IMR-90 (cell line): ENCODE measurements around the gene SLC25A25. TPM values are rescaled to one million over a fixed set of nuclear protein-coding genes. Genes with fewer than 3 reads are reported as not detected.
A peak's percentile ranks its signal among the peaks of the same experiment; 100 is the strongest.

Experiments
- ATAC-seq: fragments of 200-7000 bp; cut with Tn5 transposase; 2 replicates; pipeline ENCODE4 v1.9.1; 2020; ENCODE audit warnings: low read depth, mild to moderate bottlenecking, moderate library complexity
- BruUV-seq: library from RNA; stranded (reverse); fragments of 400-500 nt; replicated peaks from 2 replicates; lab custom pipeline; 2021; lab: Mats Ljungman, UMichigan
- CTCF ChIA-PET: fragments of 300-600 bp; formaldehyde crosslinking; extraction: SDS; loops from one replicate; lab custom pipeline; 2021; ENCODE audit warnings: antibody characterized with exemption; lab: Yijun Ruan, JAX
- POLR2A ChIA-PET: fragments of 300-600 bp; sonication (Branson Sonifier 250); formaldehyde crosslinking; loops from one replicate; lab custom pipeline; 2022; ENCODE audit warnings: antibody characterized with exemption; ENCODE audit not compliant: unreplicated experiment; lab: Charles Lee
- DNase-seq: peaks from one replicate; pipeline ENCODE4 v3.0.0; 2013
- H2AFZ ChIP-seq: replicated peaks from 2 replicates; pipeline ENCODE3; 2013; ENCODE audit warnings: low read length, mild to moderate bottlenecking; ENCODE audit not compliant: poor library complexity
- H2AK5ac ChIP-seq: 2 replicates; pipeline ENCODE4 v1.6.1; 2013; ENCODE audit warnings: low read depth, low read length, inconsistent platforms
- H2AK9ac ChIP-seq: replicated peaks from 2 replicates; pipeline ENCODE3; 2013; ENCODE audit warnings: mild to moderate bottlenecking, low read depth, low read length, moderate library complexity; ENCODE audit not compliant: poor library complexity
- H2BK120ac ChIP-seq: 2 replicates; pipeline ENCODE4 v1.6.1; 2013; ENCODE audit warnings: low read depth, low read length, inconsistent platforms
- H2BK15ac ChIP-seq: 3 replicates; pipeline ENCODE4 v1.6.1; 2013; ENCODE audit warnings: low read depth, low read length, inconsistent platforms
- H2BK20ac ChIP-seq: 2 replicates; pipeline ENCODE4 v1.6.1; 2013; ENCODE audit warnings: low read depth, mild to moderate bottlenecking, inconsistent platforms, low read length, moderate library complexity
- H2BK5ac ChIP-seq: 2 replicates; pipeline ENCODE4 v1.6.1; 2013; ENCODE audit warnings: mild to moderate bottlenecking, low read depth, low read length, inconsistent platforms; ENCODE audit not compliant: poor library complexity, severe bottlenecking
- H3K14ac ChIP-seq: replicated peaks from 2 replicates; pipeline ENCODE4 v1.6.1; 2013; ENCODE audit warnings: low read depth, low read length, inconsistent platforms
- H3K18ac ChIP-seq: 2 replicates; pipeline ENCODE4 v1.6.1; 2013; ENCODE audit warnings: low read depth, low read length, control low read depth
- H3K23ac ChIP-seq: 2 replicates; pipeline ENCODE4 v1.6.1; 2013; ENCODE audit warnings: low read depth, low read length, inconsistent platforms
- H3K27ac ChIP-seq: 2 replicates; pipeline ENCODE4 v1.5.1; 2013; ENCODE audit warnings: mild to moderate bottlenecking, control low read depth, low read length; ENCODE audit not compliant: insufficient read depth
- H3K27me3 ChIP-seq: 2 replicates; pipeline ENCODE4 v1.6.1; 2013; ENCODE audit warnings: low read length; ENCODE audit not compliant: control insufficient read depth, insufficient read depth
- H3K36me3 ChIP-seq: 2 replicates; pipeline ENCODE4 v1.6.1; 2013; ENCODE audit warnings: low read length, mixed read lengths; ENCODE audit not compliant: control insufficient read depth, insufficient read depth
- H3K4ac ChIP-seq: 2 replicates; pipeline ENCODE4 v1.6.1; 2013; ENCODE audit warnings: low read depth, low read length, inconsistent platforms
- H3K4me1 ChIP-seq: 2 replicates; pipeline ENCODE4 v1.6.1; 2013; ENCODE audit warnings: low read length, mixed read lengths; ENCODE audit not compliant: control insufficient read depth, insufficient read depth
- H3K4me2 ChIP-seq: 2 replicates; pipeline ENCODE4 v1.6.1; 2013; ENCODE audit warnings: low read depth, mild to moderate bottlenecking, control low read depth, low read length, moderate library complexity
- H3K4me3 ChIP-seq: 2 replicates; pipeline ENCODE4 v1.5.1; 2013; ENCODE audit warnings: low read depth, mild to moderate bottlenecking, control low read depth, low read length, moderate library complexity; ENCODE audit not compliant: insufficient read depth
- H3K56ac ChIP-seq: 2 replicates; pipeline ENCODE4 v1.6.1; 2013; ENCODE audit warnings: low read length, inconsistent platforms; ENCODE audit not compliant: insufficient read depth; ENCODE audit errors: extremely low read depth
- H3K79me1 ChIP-seq, 2 experiments: 2 replicates each; pipeline ENCODE4 v1.6.1; 2013; ENCODE audit warnings: low read length in 2 of 2, inconsistent platforms in 1 of 2, low read depth in 1 of 2
- H3K9ac ChIP-seq: 2 replicates; pipeline ENCODE4 v1.6.1; 2013; ENCODE audit warnings: low read depth, low read length, control low read depth
- H3K9me1 ChIP-seq: 2 replicates; pipeline ENCODE4 v1.6.1; 2013; ENCODE audit warnings: low read length, inconsistent platforms; ENCODE audit not compliant: insufficient read depth
- H3K9me3 ChIP-seq: 2 replicates; pipeline ENCODE4 v1.6.1; 2013; ENCODE audit warnings: low read length; ENCODE audit not compliant: control insufficient read depth, insufficient read depth
- H4K20me1 ChIP-seq: 2 replicates; pipeline ENCODE4 v1.6.1; 2013; ENCODE audit warnings: low read length, inconsistent platforms; ENCODE audit not compliant: insufficient read depth
- H4K5ac ChIP-seq: 2 replicates; pipeline ENCODE4 v1.6.1; 2013; ENCODE audit warnings: mild to moderate bottlenecking, low read depth, low read length, control low read depth
- H4K8ac ChIP-seq, 2 experiments: 2 replicates each; pipeline ENCODE4 v1.6.1; 2013; ENCODE audit warnings: low read depth in 2 of 2, low read length in 2 of 2, control low read depth in 1 of 2, inconsistent platforms in 1 of 2
- H4K91ac ChIP-seq: 2 replicates; pipeline ENCODE4 v1.6.1; 2013; ENCODE audit warnings: low read depth, low read length, inconsistent platforms; ENCODE audit not compliant: insufficient read depth
- BHLHE40 ChIP-seq: fragments of 150-350 bp; IDR thresholded peaks from 2 replicates; pipeline ENCODE4 v1.6.1; 2016; ENCODE audit warnings: mild to moderate bottlenecking, low read depth, low read length
- CEBPB ChIP-seq: IDR thresholded peaks from 2 replicates; pipeline ENCODE4 v1.6.1; 2012; ENCODE audit warnings: low read depth, low read length, improper control_type of control experiment
- CHD1 ChIP-seq: IDR thresholded peaks from 2 replicates; pipeline ENCODE4 v1.6.1; 2012; ENCODE audit warnings: low read depth, low read length, improper control_type of control experiment
- FOS ChIP-seq: fragments of 150-350 bp; IDR thresholded peaks from 2 replicates; pipeline ENCODE4 v1.6.1; 2016; ENCODE audit warnings: low read depth, low read length
- MAFK ChIP-seq: IDR thresholded peaks from 2 replicates; pipeline ENCODE4 v1.6.1; 2012; ENCODE audit warnings: low read depth, low read length, improper control_type of control experiment
- MXI1 ChIP-seq: IDR thresholded peaks from 2 replicates; pipeline ENCODE4 v1.6.1; 2012; ENCODE audit warnings: low read depth, mild to moderate bottlenecking, low read length, moderate library complexity, borderline replicate concordance
- POLR2A ChIP-seq: IDR thresholded peaks from 2 replicates; pipeline ENCODE4 v1.6.1; 2012; ENCODE audit warnings: mild to moderate bottlenecking, low read depth, low read length
- RCOR1 ChIP-seq: IDR thresholded peaks from 2 replicates; pipeline ENCODE4 v1.6.1; 2012; ENCODE audit warnings: mild to moderate bottlenecking, low read length, improper control_type of control experiment; ENCODE audit not compliant: insufficient replicate concordance
- SMC3 ChIP-seq: fragments of 150-350 bp; IDR thresholded peaks from 2 replicates; pipeline ENCODE4 v1.6.1; 2016; ENCODE audit warnings: low read depth, mild to moderate bottlenecking, antibody characterized with exemption, low read length, moderate library complexity
- USF2 ChIP-seq: fragments of 150-350 bp; IDR thresholded peaks from 2 replicates; pipeline ENCODE4 v1.6.1; 2017; ENCODE audit warnings: mild to moderate bottlenecking, antibody characterized with exemption, low read length, low read depth
- WGBS, 2 experiments: methylation state at CpG; one replicate each; pipeline versions ENCODE4 v1.1.5 to v1.1.7; 2013; ENCODE audit warnings: missing lambda C conversion rate in 2 of 2; ENCODE audit not compliant: insufficient read length in 1 of 2; ENCODE audit errors: extremely low coverage in 2 of 2; 5-methylcytosine and 5-hydroxymethylcytosine counted together
- dilution Hi-C: fragments of 300-500 bp; cut with HindIII; formaldehyde crosslinking; loops from one replicate; pipeline ENCODE4 v1.14.3; 2018; ENCODE audit warnings: low sequenced_read_pairs; ENCODE audit not compliant: unreplicated experiment
- in situ Hi-C: fragments of 300-500 bp; cut with MboI; formaldehyde crosslinking; loops from 3 replicates; pipeline ENCODE4 v1.14.3; 2019; ENCODE audit warnings: low sequenced_read_pairs, inconsistent platforms, mixed read lengths
- intact Hi-C: fragments of 100-400 bp; cut with micrococcal nuclease; formaldehyde crosslinking; loops from 2 replicates; pipeline ENCODE4 v1.10.0; 2022
- polyA plus RNA-seq, 3 experiments: library from polyadenylated mRNA; depleted of rRNA; stranded (reverse); fragments of >200 nt; gene quantifications; 2 replicates each; pipeline ENCODE4 v1.2.3, GENCODE V29; 2012; ENCODE audit warnings: low replicate concordance in 1 of 3
- total RNA-seq: library from RNA; depleted of rRNA; stranded (reverse); fragments of >200 nt; gene quantifications from 2 replicates; pipeline ENCODE4 v1.2.3, GENCODE V29; 2012
- TF ChIP-seq, protein P1 (sequence below): conservative IDR thresholded peaks from 2 replicates; pipeline ENCODE4 v1.5.1; 2012; ENCODE audit warnings: mild to moderate bottlenecking, low read depth, low read length, improper control_type of control experiment

The SLC25A25 gene
- total and polyA plus RNA-seq, 2 of the 4 experiments (the other 2 are of a cell fraction), result 14.0 to 17.9 TPM

GRCh38 chr9:128128836-128129590, 61.0 kb downstream of the SLC25A25 start:
- Histone ChIP-seq H2BK5ac (peak overlapping the region; percentile 88), H4K91ac (no peak overlapping the region), H3K9ac (peak overlapping the region; percentile 94), H2BK20ac (no peak overlapping the region), H4K20me1 (peaks cover 17% of the 10 kb centered on the region; the same call in 1 of the 2 replicates), H2AFZ (peak overlapping the region; percentile 99), H3K56ac (peak overlapping the region; percentile 63), H3K27ac (peak overlapping the region; percentile 92), H4K8ac (peak overlapping the region; percentile 56 to 86; a peak in 2 of 4 replicates), H3K9me3 (no peaks in the 10 kb centered on the region; the same call in 1 of the 2 replicates), H2BK15ac (no peak overlapping the region), H3K4ac (peak overlapping the region; percentile 93), H3K79me1 (peaks cover 9 to 39% of the 10 kb centered on the region in 2 experiments; a peak in 3 of 4 replicates), H3K4me2 (peak overlapping the region; percentile 94), H3K36me3 (peaks cover 1% of the 10 kb centered on the region; the same call in 1 of the 2 replicates), H3K4me3 (peak overlapping the region; percentile 96), H2AK9ac (peak overlapping the region; percentile 88), H2BK120ac (peak overlapping the region; percentile 64; the same call in 1 of the 2 replicates), H3K23ac (peak overlapping the region; percentile 33; the same call in 1 of the 2 replicates), H3K4me1 (peaks cover 10% of the 10 kb centered on the region; the same call in 1 of the 2 replicates), H2AK5ac (peak overlapping the region; percentile 84), H3K18ac (no peak overlapping the region; the same call in 1 of the 2 replicates), H3K9me1 (peaks cover 10% of the 10 kb centered on the region), H4K5ac (no peak overlapping the region), H3K14ac (peak overlapping the region; percentile 96), H3K27me3 (peaks cover 9% of the 10 kb centered on the region)
- dilution Hi-C loops, result no loop called here
- ChIA-PET CTCF (interaction anchor here (1.0 to 1.3 kb wide), 2 partner anchors 11 to 12 kb away, joined by 3 read pairs; no protein-coding TSS in a partner anchor), POLR2A (no interaction called here)
- no peak for TF ChIP-seq SMC3
- TF ChIP-seq MXI1, result no peak
- TF ChIP-seq POLR2A, result no peak
- no peak for TF ChIP-seq CEBPB
- TF ChIP-seq RCOR1, result no peak
- TF ChIP-seq USF2, result no peak
- TF ChIP-seq FOS, result no peak
- TF ChIP-seq BHLHE40, result no peak
- TF ChIP-seq MAFK, result no peak
- TF ChIP-seq CHD1, result no peak
- TF ChIP-seq, protein P1, sequence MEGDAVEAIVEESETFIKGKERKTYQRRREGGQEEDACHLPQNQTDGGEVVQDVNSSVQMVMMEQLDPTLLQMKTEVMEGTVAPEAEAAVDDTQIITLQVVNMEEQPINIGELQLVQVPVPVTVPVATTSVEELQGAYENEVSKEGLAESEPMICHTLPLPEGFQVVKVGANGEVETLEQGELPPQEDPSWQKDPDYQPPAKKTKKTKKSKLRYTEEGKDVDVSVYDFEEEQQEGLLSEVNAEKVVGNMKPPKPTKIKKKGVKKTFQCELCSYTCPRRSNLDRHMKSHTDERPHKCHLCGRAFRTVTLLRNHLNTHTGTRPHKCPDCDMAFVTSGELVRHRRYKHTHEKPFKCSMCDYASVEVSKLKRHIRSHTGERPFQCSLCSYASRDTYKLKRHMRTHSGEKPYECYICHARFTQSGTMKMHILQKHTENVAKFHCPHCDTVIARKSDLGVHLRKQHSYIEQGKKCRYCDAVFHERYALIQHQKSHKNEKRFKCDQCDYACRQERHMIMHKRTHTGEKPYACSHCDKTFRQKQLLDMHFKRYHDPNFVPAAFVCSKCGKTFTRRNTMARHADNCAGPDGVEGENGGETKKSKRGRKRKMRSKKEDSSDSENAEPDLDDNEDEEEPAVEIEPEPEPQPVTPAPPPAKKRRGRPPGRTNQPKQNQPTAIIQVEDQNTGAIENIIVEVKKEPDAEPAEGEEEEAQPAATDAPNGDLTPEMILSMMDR, result no peak
- no TSS peak for BruUV-seq
- DNase-seq (no peak), ATAC-seq (no peak)
- intact Hi-C loops, result no loop called here
- WGBS, 2 experiments, result 84% methylated on average over 16 of the region's 29 CpGs; no CpG with 5 or more reads in 1 of the 2 experiments
- in situ Hi-C loops, result no loop called here
